A549 (cell line): Measurements from ENCODE around the gene ABCA13.

Experiments
- BHLHE40 ChIP-seq: IDR thresholded peaks from 2 replicates; pipeline ENCODE4 v1.6.1; 2012; ENCODE audit warnings: low read depth, low read length, inconsistent platforms
- EP300 ChIP-seq, 2 experiments: fragments of >200 bp; sonication (Bioruptor Twin); formaldehyde crosslinking; IDR thresholded peaks; 2 replicates in 1 of 2; 3 replicates in 1 of 2; pipeline ENCODE4 v1.6.1; 2016 to 2017
- FOSL2 ChIP-seq, 2 experiments: fragments of 450-650 bp in 1 of 2; fragments of >200 bp in 1 of 2; sonication (Bioruptor Twin) in 1 of 2; formaldehyde crosslinking; IDR thresholded peaks; 2 replicates each; pipeline versions ENCODE4 v1.5.0 to v1.6.1; 2016 to 2020; ENCODE audit warnings: mild to moderate bottlenecking in 1 of 2, moderate library complexity in 1 of 2
- HOXA7 ChIP-seq: fragments of 250-450 bp; sonication (Bioruptor Pico); IDR thresholded peaks from 2 replicates; pipeline ENCODE4 v1.5.0; 2020; ENCODE audit warnings: mild to moderate bottlenecking, moderate library complexity
- HOXB13 ChIP-seq: fragments of 250-450 bp; sonication (Bioruptor Pico); IDR thresholded peaks from 2 replicates; pipeline ENCODE4 v1.5.0; 2020; ENCODE audit warnings: low read depth, mild to moderate bottlenecking, moderate library complexity
- MAFK ChIP-seq: fragments of 450-650 bp; IDR thresholded peaks from 2 replicates; pipeline ENCODE4 v1.6.1; 2014; ENCODE audit not compliant: partially characterized antibody
- MAZ ChIP-seq: fragments of 150-350 bp; IDR thresholded peaks from 2 replicates; pipeline ENCODE4 v1.6.1; 2014; ENCODE audit warnings: antibody characterized with exemption, low read depth, low read length, borderline replicate concordance
- POLR2A ChIP-seq: IDR thresholded peaks from 2 replicates; pipeline ENCODE4 v1.6.1; 2012; ENCODE audit warnings: mild to moderate bottlenecking, low read length
- RAD21 ChIP-seq, 2 experiments: fragments of >200 bp in 1 of 2; sonication (Bioruptor Twin) in 1 of 2; formaldehyde crosslinking in 1 of 2; IDR thresholded peaks in 1 of 2; conservative IDR thresholded peaks in 1 of 2; 2 replicates in 1 of 2; 3 replicates in 1 of 2; pipeline ENCODE4 v1.6.1; 2012 to 2018; ENCODE audit warnings: inconsistent platforms in 1 of 2
- TFCP2L1 ChIP-seq: fragments of 250-450 bp; sonication (Bioruptor Pico); IDR thresholded peaks from 2 replicates; pipeline ENCODE4 v1.5.0; 2021; ENCODE audit warnings: mild to moderate bottlenecking
- USF2 ChIP-seq: fragments of 450-650 bp; IDR thresholded peaks from 2 replicates; pipeline ENCODE4 v1.6.1; 2014; ENCODE audit warnings: antibody characterized with exemption
- ZNF302 ChIP-seq: fragments of 250-450 bp; sonication (Bioruptor Pico); IDR thresholded peaks from 2 replicates; pipeline ENCODE4 v1.9.0; 2021; ENCODE audit warnings: inconsistent platforms, mild to moderate bottlenecking, moderate library complexity
- ZSCAN20 ChIP-seq: fragments of 250-450 bp; sonication (Bioruptor Pico); IDR thresholded peaks from 2 replicates; pipeline ENCODE4 v1.8.0; 2022; ENCODE audit warnings: mild to moderate bottlenecking, moderate library complexity
- TF ChIP-seq, protein P1 (sequence below): fragments of >200 bp; sonication (Bioruptor Twin); formaldehyde crosslinking; IDR thresholded peaks from 3 replicates; pipeline ENCODE4 v1.5.1; 2016

DNA sequence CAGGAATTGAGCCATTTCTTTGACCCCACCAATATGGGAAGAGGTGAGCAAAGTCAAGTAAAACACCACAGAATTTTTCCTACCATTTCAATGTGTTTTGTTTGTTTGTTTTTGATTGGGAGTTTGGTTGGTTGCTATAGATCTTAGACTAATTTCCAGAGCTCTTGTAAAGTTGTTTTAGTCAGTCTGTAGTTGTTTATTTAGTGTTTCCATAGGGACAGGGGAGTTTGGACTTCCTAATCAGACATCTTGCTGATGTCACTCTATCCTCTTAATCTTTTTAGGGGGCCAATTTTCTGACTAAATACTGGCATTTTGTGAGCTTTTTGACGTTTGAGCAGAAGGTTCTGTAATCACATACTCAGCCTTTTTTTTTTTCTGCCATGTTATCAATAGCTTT is 266.9 kb downstream of the ABCA13 start:
- TF ChIP-seq, protein P1, sequence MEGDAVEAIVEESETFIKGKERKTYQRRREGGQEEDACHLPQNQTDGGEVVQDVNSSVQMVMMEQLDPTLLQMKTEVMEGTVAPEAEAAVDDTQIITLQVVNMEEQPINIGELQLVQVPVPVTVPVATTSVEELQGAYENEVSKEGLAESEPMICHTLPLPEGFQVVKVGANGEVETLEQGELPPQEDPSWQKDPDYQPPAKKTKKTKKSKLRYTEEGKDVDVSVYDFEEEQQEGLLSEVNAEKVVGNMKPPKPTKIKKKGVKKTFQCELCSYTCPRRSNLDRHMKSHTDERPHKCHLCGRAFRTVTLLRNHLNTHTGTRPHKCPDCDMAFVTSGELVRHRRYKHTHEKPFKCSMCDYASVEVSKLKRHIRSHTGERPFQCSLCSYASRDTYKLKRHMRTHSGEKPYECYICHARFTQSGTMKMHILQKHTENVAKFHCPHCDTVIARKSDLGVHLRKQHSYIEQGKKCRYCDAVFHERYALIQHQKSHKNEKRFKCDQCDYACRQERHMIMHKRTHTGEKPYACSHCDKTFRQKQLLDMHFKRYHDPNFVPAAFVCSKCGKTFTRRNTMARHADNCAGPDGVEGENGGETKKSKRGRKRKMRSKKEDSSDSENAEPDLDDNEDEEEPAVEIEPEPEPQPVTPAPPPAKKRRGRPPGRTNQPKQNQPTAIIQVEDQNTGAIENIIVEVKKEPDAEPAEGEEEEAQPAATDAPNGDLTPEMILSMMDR: no peak
- TF ChIP-seq HOXA7 (CRISPR knock-in tag) (no peak), TFCP2L1 (CRISPR knock-in tag) (no peak), ZSCAN20 (CRISPR knock-in tag) (no peak), BHLHE40 (no peak), POLR2A (no peak), HOXB13 (CRISPR knock-in tag) (no peak), ZNF302 (CRISPR knock-in tag) (no peak), RAD21 (conservative IDR thresholded peaks at IDR 0.05 in 1 of 2, IDR thresholded peaks at IDR 0.05 in 1 of 2) (no peak), EP300 (IDR thresholded peaks at IDR 0.05) (no peak), MAZ (no peak), MAFK (no peak), FOSL2 (IDR thresholded peaks at IDR 0.05) (no peak), FOSL2 (CRISPR knock-in tag; IDR thresholded peaks at IDR 0.05) (no peak), USF2 (no peak)
